B cell (primary cell): ENCODE results near the gene POGLUT3. TPM values are rescaled to one million over a fixed set of nuclear protein-coding genes. Genes with fewer than 3 reads are reported as not detected.

ENCODE experiments used
- ATAC-seq: fragments of 200-7000 bp; cut with Tn5 transposase; one replicate; pipeline ENCODE4 v1.10.0; 2021; ENCODE audit warnings: low read depth, mild to moderate bottlenecking, moderate number of reproducible peaks, moderate library complexity
- CTCF ChIA-PET: fragments of 350-600 bp; sonication (Branson Sonifier 250); formaldehyde crosslinking; loops from one replicate; lab custom pipeline; 2021; ENCODE audit warnings: antibody characterized with exemption, inconsistent platforms; lab: Charles Lee
- POLR2A ChIA-PET: fragments of 350-600 bp; sonication (Branson Sonifier 250); formaldehyde crosslinking; loops from one replicate; lab custom pipeline; 2021; ENCODE audit warnings: antibody characterized with exemption; lab: Charles Lee
- DNase-seq: peaks from one replicate; pipeline ENCODE4 v3.0.0; 2013
- H2AFZ ChIP-seq: 2 replicates; pipeline ENCODE4 v1.6.1; 2012; ENCODE audit warnings: mild to moderate bottlenecking, low read depth, low read length; ENCODE audit not compliant: insufficient read depth, poor library complexity, severe bottlenecking
- H3K27ac ChIP-seq, 2 donors: 1 replicate in 1 of 2; 2 replicates in 1 of 2; pipeline ENCODE4 v1.5.1; 2012 to 2013; ENCODE audit warnings: low read length in 2 of 2, mild to moderate bottlenecking in 2 of 2, moderate library complexity in 1 of 2
- H3K27me3 ChIP-seq, 4 experiments: fragments of 200-600 bp in 1 of 4; sonication (generic) in 1 of 4; replicated peaks in 1 of 4; 1 replicate in 2 of 4; 2 replicates in 2 of 4; pipeline versions ENCODE4 v1.6.1 to v1.7.0; 2013 to 2016; ENCODE audit warnings: low read length in 3 of 4, mild to moderate bottlenecking in 2 of 4, mixed read lengths in 1 of 4, moderate library complexity in 1 of 4; ENCODE audit not compliant: insufficient read depth in 4 of 4, control insufficient read depth in 3 of 4; ENCODE audit errors: control extremely low read depth in 1 of 4
- H3K36me3 ChIP-seq, 2 experiments: replicated peaks in 1 of 2; 1 replicate in 1 of 2; 2 replicates in 1 of 2; pipeline versions ENCODE4 v1.6.1 to v1.7.1; 2013; ENCODE audit warnings: low read length in 1 of 2; ENCODE audit not compliant: insufficient read depth in 2 of 2, control insufficient read depth in 1 of 2; ENCODE audit errors: control extremely low read depth in 1 of 2, extremely low read depth in 1 of 2
- H3K4me1 ChIP-seq, 2 donors: fragments of 200-600 bp in 1 of 2; sonication (generic) in 1 of 2; 1 replicate in 1 of 2; 2 replicates in 1 of 2; pipeline versions ENCODE4 v1.5.1 to v1.6.1; 2013 to 2017; ENCODE audit warnings: low read length in 2 of 2; ENCODE audit not compliant: control insufficient read depth in 2 of 2, insufficient read depth in 2 of 2
- H3K4me2 ChIP-seq: replicated peaks from 2 replicates; pipeline ENCODE3; 2012; ENCODE audit warnings: mild to moderate bottlenecking, low read depth, low read length; ENCODE audit not compliant: poor library complexity, severe bottlenecking
- H3K4me3 ChIP-seq, 5 experiments: fragments of 200-600 bp in 1 of 5; sonication (generic) in 1 of 5; 1 replicate in 3 of 5; 2 replicates in 2 of 5; pipeline versions ENCODE4 v1.5.1 to v1.7.0; 2011 to 2016; ENCODE audit warnings: low read length in 4 of 5, mild to moderate bottlenecking in 4 of 5, low read depth in 2 of 5, control low read depth in 1 of 5, moderate library complexity in 1 of 5; ENCODE audit not compliant: insufficient read depth in 1 of 5; ENCODE audit errors: control extremely low read depth in 1 of 5, extremely low read depth in 1 of 5
- H3K79me2 ChIP-seq: fragments of 200-600 bp; sonication (generic); one replicate; pipeline ENCODE4 v1.6.0; 2016; ENCODE audit warnings: low read length; ENCODE audit not compliant: control insufficient read depth, insufficient read depth
- H3K9ac ChIP-seq: fragments of 200-600 bp; sonication (generic); 2 replicates; pipeline ENCODE4 v1.6.1; 2017; ENCODE audit warnings: mild to moderate bottlenecking, low read length, moderate library complexity
- H3K9me3 ChIP-seq, 3 donors: one replicate each; pipeline versions ENCODE4 v1.6.1 to v1.7.1; 2013; ENCODE audit warnings: low read length in 2 of 3; ENCODE audit not compliant: control insufficient read depth in 2 of 3, insufficient read depth in 1 of 3; ENCODE audit errors: control extremely low read depth in 1 of 3
- H4K20me1 ChIP-seq: 2 replicates; pipeline ENCODE4 v1.6.0; 2012; ENCODE audit warnings: mild to moderate bottlenecking, low read length; ENCODE audit not compliant: insufficient read depth, control insufficient read depth, poor library complexity, severe bottlenecking
- H3K27ac Mint-ChIP-seq: one replicate; pipeline ENCODE4 v1.8.0; 2021; ENCODE audit warnings: mixed read lengths
- H3K27me3 Mint-ChIP-seq: one replicate; pipeline ENCODE4 v1.8.0; 2021; ENCODE audit warnings: mixed read lengths
- H3K4me1 Mint-ChIP-seq: one replicate; pipeline ENCODE4 v1.8.0; 2021; ENCODE audit warnings: mixed read lengths
- H3K4me3 Mint-ChIP-seq: one replicate; pipeline ENCODE4 v1.8.0; 2021; ENCODE audit warnings: mixed read lengths
- H3K9me3 Mint-ChIP-seq: one replicate; pipeline ENCODE4 v1.8.0; 2022; ENCODE audit warnings: mixed read lengths; ENCODE audit not compliant: insufficient read depth
- EZH2 ChIP-seq: IDR thresholded peaks from 2 replicates; pipeline ENCODE4 v1.6.1; 2012; ENCODE audit warnings: borderline replicate concordance, low read depth, mild to moderate bottlenecking, moderate library complexity, low read length; ENCODE audit not compliant: insufficient read depth, poor library complexity, severe bottlenecking
- WGBS: methylation state at CpG from one replicate; pipeline ENCODE4 v1.1.5; 2013; ENCODE audit warnings: missing lambda C conversion rate; ENCODE audit not compliant: insufficient coverage; 5-methylcytosine and 5-hydroxymethylcytosine counted together
- intact Hi-C: fragments of 100-400 bp; cut with micrococcal nuclease; formaldehyde crosslinking; loops from one replicate; pipeline ENCODE4 v1.10.0; 2022
- polyA plus RNA-seq: library from polyadenylated mRNA; depleted of rRNA; stranded (reverse); fragments of >200 nt; gene quantifications from 2 replicates; pipeline ENCODE4 v1.2.3, GENCODE V29; 2012
- total RNA-seq, 2 donors: library from RNA; stranded (reverse); fragments of 120-200 nt in 1 of 2; gene quantifications; 1 replicate in 1 of 2; 2 replicates in 1 of 2; pipeline versions ENCODE4 v1.2.3 to v1.2.4, GENCODE V29; 2013 to 2022
- TF ChIP-seq, protein P1 (sequence below): fragments of 200-600 bp; IDR thresholded peaks from one replicate; pipeline ENCODE4 v1.8.0; 2022; ENCODE audit warnings: antibody characterized with exemption, mild to moderate bottlenecking

The POGLUT3 gene
- total and polyA plus RNA-seq, 2 donors (not counting 1 experiment from before 2014, with no cell fraction given): 1.8 to 3.4 TPM

DNA sequence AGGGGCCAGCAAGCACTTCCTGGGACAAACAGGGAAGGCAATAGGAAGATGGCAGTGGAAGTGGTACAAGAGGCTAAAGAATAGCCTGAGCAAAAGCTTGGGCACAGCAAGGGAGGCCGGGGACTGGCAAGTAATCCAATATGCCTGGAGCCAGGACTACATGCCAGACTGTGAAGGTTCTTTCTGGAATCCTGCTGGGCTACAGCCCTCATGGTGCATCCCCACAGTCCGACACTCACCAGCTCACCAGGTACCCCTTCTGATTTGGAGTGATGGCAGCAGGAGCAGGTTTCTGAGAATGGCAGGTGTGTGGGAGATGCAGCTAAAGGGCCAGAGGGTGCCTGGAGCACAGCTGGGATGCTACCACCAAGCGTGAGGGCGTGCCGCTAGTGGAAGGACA lies 32.2 kb upstream of the POGLUT3 start:
- H3K9me3 Mint-ChIP-seq: no peaks in the 10 kb centered on the region
- 96% methylated on average over 2 of the region's 5 CpGs for WGBS
- intact Hi-C loops: no loop called here
- H3K4me1 Mint-ChIP-seq: no peaks in the 10 kb centered on the region
- H3K27ac ChIP-seq: no peak overlapping the region
- no peaks in the 10 kb centered on the region for H3K27me3 ChIP-seq
- H3K4me1 ChIP-seq: no peaks in the 10 kb centered on the region
- H3K4me3 Mint-ChIP-seq: no peak overlapping the region
- TF ChIP-seq, protein P1, sequence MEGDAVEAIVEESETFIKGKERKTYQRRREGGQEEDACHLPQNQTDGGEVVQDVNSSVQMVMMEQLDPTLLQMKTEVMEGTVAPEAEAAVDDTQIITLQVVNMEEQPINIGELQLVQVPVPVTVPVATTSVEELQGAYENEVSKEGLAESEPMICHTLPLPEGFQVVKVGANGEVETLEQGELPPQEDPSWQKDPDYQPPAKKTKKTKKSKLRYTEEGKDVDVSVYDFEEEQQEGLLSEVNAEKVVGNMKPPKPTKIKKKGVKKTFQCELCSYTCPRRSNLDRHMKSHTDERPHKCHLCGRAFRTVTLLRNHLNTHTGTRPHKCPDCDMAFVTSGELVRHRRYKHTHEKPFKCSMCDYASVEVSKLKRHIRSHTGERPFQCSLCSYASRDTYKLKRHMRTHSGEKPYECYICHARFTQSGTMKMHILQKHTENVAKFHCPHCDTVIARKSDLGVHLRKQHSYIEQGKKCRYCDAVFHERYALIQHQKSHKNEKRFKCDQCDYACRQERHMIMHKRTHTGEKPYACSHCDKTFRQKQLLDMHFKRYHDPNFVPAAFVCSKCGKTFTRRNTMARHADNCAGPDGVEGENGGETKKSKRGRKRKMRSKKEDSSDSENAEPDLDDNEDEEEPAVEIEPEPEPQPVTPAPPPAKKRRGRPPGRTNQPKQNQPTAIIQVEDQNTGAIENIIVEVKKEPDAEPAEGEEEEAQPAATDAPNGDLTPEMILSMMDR: no peak
- no peak for TF ChIP-seq EZH2
- POLR2A ChIA-PET: no interaction called here
- ATAC-seq (no peak), DNase-seq (no peak)
- H3K9ac ChIP-seq: no peak overlapping the region
- CTCF ChIA-PET: no interaction called here
- no peaks in the 10 kb centered on the region for H3K9me3 ChIP-seq
- H3K36me3 ChIP-seq: no peaks in the 10 kb centered on the region
- no peak overlapping the region for H2AFZ ChIP-seq
- no peaks in the 10 kb centered on the region for H3K79me2 ChIP-seq
- no peak overlapping the region for H3K4me2 ChIP-seq
- H4K20me1 ChIP-seq: no peaks in the 10 kb centered on the region
- H3K27ac Mint-ChIP-seq: no peak overlapping the region
- no peak overlapping the region for H3K4me3 ChIP-seq
- H3K27me3 Mint-ChIP-seq: peaks cover 4% of the 10 kb centered on the region

DNA sequence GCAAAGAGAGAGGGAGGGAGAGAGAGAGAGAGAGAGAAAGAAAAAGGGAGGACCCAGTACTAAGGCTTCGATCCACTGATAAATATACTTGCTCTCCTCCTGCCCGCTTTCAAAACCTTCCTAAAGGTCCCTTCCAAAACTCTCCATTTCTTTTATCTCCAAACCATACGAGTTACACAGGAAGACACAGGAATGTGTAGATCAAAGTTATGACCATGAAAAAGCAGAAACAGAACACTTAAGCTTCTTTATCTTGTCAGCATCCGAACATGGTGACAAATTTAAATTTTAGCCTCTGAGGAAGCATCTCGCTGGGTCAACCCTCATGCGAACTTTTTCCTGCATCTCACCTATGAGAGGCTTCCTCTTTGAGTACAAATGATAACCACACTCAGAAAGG lies 29.2 kb upstream of the POGLUT3 start:
- ChIA-PET CTCF (no interaction called here), POLR2A (no interaction called here)
- no peak overlapping the region for H3K4me3 Mint-ChIP-seq
- no peak for ATAC-seq
- H3K9me3 ChIP-seq: no peaks in the 10 kb centered on the region
- peaks cover 15% of the 10 kb centered on the region for H3K27me3 Mint-ChIP-seq
- H3K4me2 ChIP-seq: no peak overlapping the region
- no peaks in the 10 kb centered on the region for H3K4me1 ChIP-seq
- TF ChIP-seq, protein P1: no peak
- no peak for TF ChIP-seq EZH2
- H3K27ac ChIP-seq: no peak overlapping the region
- WGBS: 100% methylated on average over 3 of the region's 6 CpGs
- H3K27ac Mint-ChIP-seq: no peak overlapping the region
- H3K4me3 ChIP-seq: no peak overlapping the region
- no peaks in the 10 kb centered on the region for H3K27me3 ChIP-seq
- H3K36me3 ChIP-seq: no peaks in the 10 kb centered on the region
- H3K9me3 Mint-ChIP-seq: no peaks in the 10 kb centered on the region
- no peak for DNase-seq
- no peaks in the 10 kb centered on the region for H4K20me1 ChIP-seq
- no peaks in the 10 kb centered on the region for H3K79me2 ChIP-seq
- no peaks in the 10 kb centered on the region for H3K4me1 Mint-ChIP-seq
- H3K9ac ChIP-seq: no peak overlapping the region
- intact Hi-C loops: no loop called here
- no peak overlapping the region for H2AFZ ChIP-seq
